WTC11 (cell line): Measurements from ENCODE around the gene SNX25. TPM values are rescaled to one million over a fixed set of nuclear protein-coding genes. Genes with fewer than 3 reads are reported as not detected.

Experiments used
- ATAC-seq: fragments of 200-7000 bp; cut with Tn5 transposase; 2 replicates; pipeline ENCODE4 v1.10.0; 2021; ENCODE audit warnings: mild to moderate bottlenecking, moderate library complexity
- CTCF ChIA-PET: fragments of 300-600 bp; sonication (Branson Sonifier 250); formaldehyde crosslinking; loops from one replicate; lab custom pipeline; 2021; ENCODE audit warnings: antibody characterized with exemption; lab: Charles Lee
- POLR2A ChIA-PET: fragments of 350-600 bp; sonication (Branson Sonifier 250); formaldehyde crosslinking; loops from one replicate; lab custom pipeline; 2021; ENCODE audit warnings: antibody characterized with exemption; lab: Charles Lee
- DNase-seq: peaks from one replicate; pipeline ENCODE4 v3.0.0; 2021; ENCODE audit warnings: low spot score
- H3K27ac Mint-ChIP-seq: 2 replicates; pipeline ENCODE4 v1.8.0; 2021; ENCODE audit warnings: mixed read lengths
- H3K27me3 Mint-ChIP-seq: 2 replicates; pipeline ENCODE4 v1.8.0; 2021; ENCODE audit warnings: low read depth, mild to moderate bottlenecking, moderate library complexity, mixed read lengths
- H3K36me3 Mint-ChIP-seq: 2 replicates; pipeline ENCODE4 v1.8.0; 2021; ENCODE audit warnings: mixed read lengths
- H3K4me1 Mint-ChIP-seq: 2 replicates; pipeline ENCODE4 v1.8.0; 2022; ENCODE audit warnings: mixed read lengths
- H3K4me3 Mint-ChIP-seq: 2 replicates; pipeline ENCODE4 v1.8.0; 2021; ENCODE audit warnings: mild to moderate bottlenecking, moderate library complexity, mixed read lengths
- H3K9me3 Mint-ChIP-seq: 2 replicates; pipeline ENCODE4 v1.8.0; 2021; ENCODE audit warnings: mixed read lengths
- AFF4 ChIP-seq: sonication (generic); formaldehyde crosslinking; IDR thresholded peaks from 2 replicates; pipeline ENCODE4 v1.8.1; 2023; ENCODE audit warnings: mild to moderate bottlenecking, missing genetic modification reagents, borderline replicate concordance
- CDX4 ChIP-seq: fragments of 250-450 bp; sonication (Bioruptor Pico); IDR thresholded peaks from 2 replicates; pipeline ENCODE4 v1.9.0; 2021; ENCODE audit warnings: moderate library complexity, mild to moderate bottlenecking, inconsistent platforms, borderline replicate concordance
- E2F1 ChIP-seq: sonication (generic); formaldehyde crosslinking; IDR thresholded peaks from 2 replicates; pipeline ENCODE4 v1.8.0; 2022; ENCODE audit warnings: mild to moderate bottlenecking, missing genetic modification reagents
- FOXJ3 ChIP-seq: sonication (generic); formaldehyde crosslinking; IDR thresholded peaks from 2 replicates; pipeline ENCODE4 v1.9.0; 2021; ENCODE audit warnings: missing genetic modification reagents, mild to moderate bottlenecking, borderline replicate concordance
- FOXP1 ChIP-seq: sonication (generic); formaldehyde crosslinking; IDR thresholded peaks from 2 replicates; pipeline ENCODE4 v1.8.0; 2022; ENCODE audit warnings: missing genetic modification reagents, mild to moderate bottlenecking, moderate library complexity, borderline replicate concordance
- JAZF1 ChIP-seq: fragments of 250-450 bp; sonication (Bioruptor Pico); IDR thresholded peaks from 2 replicates; pipeline ENCODE4 v1.9.0; 2021; ENCODE audit warnings: moderate library complexity, mild to moderate bottlenecking, inconsistent platforms
- MLX ChIP-seq: sonication (generic); formaldehyde crosslinking; IDR thresholded peaks from 2 replicates; pipeline ENCODE4 v1.8.1; 2023; ENCODE audit warnings: mild to moderate bottlenecking, missing genetic modification reagents, moderate library complexity
- MXD4 ChIP-seq: fragments of 250-450 bp; sonication (Bioruptor Pico); IDR thresholded peaks from 2 replicates; pipeline ENCODE4 v1.8.0; 2021; ENCODE audit warnings: mild to moderate bottlenecking, moderate library complexity, borderline replicate concordance
- NR2C2 ChIP-seq: sonication (generic); formaldehyde crosslinking; IDR thresholded peaks from 2 replicates; pipeline ENCODE4 v1.8.0; 2022; ENCODE audit warnings: mild to moderate bottlenecking, missing genetic modification reagents
- RELA ChIP-seq: sonication (generic); formaldehyde crosslinking; IDR thresholded peaks from 2 replicates; pipeline ENCODE4 v1.8.1; 2022; ENCODE audit warnings: missing genetic modification reagents, mild to moderate bottlenecking, borderline replicate concordance
- SOX15 ChIP-seq: fragments of 250-450 bp; sonication (Bioruptor Pico); IDR thresholded peaks from 2 replicates; pipeline ENCODE4 v1.9.0; 2021; ENCODE audit warnings: mild to moderate bottlenecking
- SP1 ChIP-seq: sonication (generic); formaldehyde crosslinking; conservative IDR thresholded peaks from 2 replicates; pipeline ENCODE4 v1.8.1; 2022; ENCODE audit warnings: missing genetic modification reagents
- TCF7 ChIP-seq: sonication (generic); formaldehyde crosslinking; IDR thresholded peaks from 2 replicates; pipeline ENCODE4 v1.8.0; 2022; ENCODE audit warnings: mild to moderate bottlenecking, low read depth, missing genetic modification reagents, moderate library complexity
- TEAD4 ChIP-seq: sonication (generic); formaldehyde crosslinking; IDR thresholded peaks from 2 replicates; pipeline ENCODE4 v1.8.0; 2022; ENCODE audit warnings: mild to moderate bottlenecking, missing genetic modification reagents
- ZBTB43 ChIP-seq: sonication (generic); formaldehyde crosslinking; IDR thresholded peaks from 2 replicates; pipeline ENCODE4 v1.8.1; 2023; ENCODE audit warnings: mild to moderate bottlenecking, missing genetic modification reagents
- ZNF317 ChIP-seq: sonication (generic); formaldehyde crosslinking; IDR thresholded peaks from 2 replicates; pipeline ENCODE4 v1.8.1; 2023; ENCODE audit warnings: low read depth, mild to moderate bottlenecking, moderate library complexity, missing genetic modification reagents, borderline replicate concordance
- ZNF423 ChIP-seq: fragments of 250-450 bp; sonication (Bioruptor Pico); IDR thresholded peaks from 2 replicates; pipeline ENCODE4 v2.1.2; 2022; ENCODE audit warnings: mild to moderate bottlenecking, moderate library complexity
- ZNF512 ChIP-seq: sonication (generic); formaldehyde crosslinking; IDR thresholded peaks from 2 replicates; pipeline ENCODE4 v1.8.1; 2022; ENCODE audit warnings: missing genetic modification reagents, borderline replicate concordance
- total RNA-seq: library from RNA; stranded (reverse); gene quantifications from 3 replicates; pipeline ENCODE4 v1.2.3, GENCODE V29; 2021
- TF ChIP-seq, protein P1 (sequence below): fragments of 250-450 bp; sonication (Bioruptor Pico); IDR thresholded peaks from 2 replicates; pipeline ENCODE4 v1.8.0; 2021; ENCODE audit warnings: mild to moderate bottlenecking
- TF ChIP-seq, protein P2 (sequence below): fragments of 200-600 bp; IDR thresholded peaks from 2 replicates; pipeline ENCODE4 v1.8.0; 2022; ENCODE audit warnings: antibody characterized with exemption

Gene SNX25
- total RNA-seq, 1 experiment from 2014 or later = 16.9 TPM

DNA sequence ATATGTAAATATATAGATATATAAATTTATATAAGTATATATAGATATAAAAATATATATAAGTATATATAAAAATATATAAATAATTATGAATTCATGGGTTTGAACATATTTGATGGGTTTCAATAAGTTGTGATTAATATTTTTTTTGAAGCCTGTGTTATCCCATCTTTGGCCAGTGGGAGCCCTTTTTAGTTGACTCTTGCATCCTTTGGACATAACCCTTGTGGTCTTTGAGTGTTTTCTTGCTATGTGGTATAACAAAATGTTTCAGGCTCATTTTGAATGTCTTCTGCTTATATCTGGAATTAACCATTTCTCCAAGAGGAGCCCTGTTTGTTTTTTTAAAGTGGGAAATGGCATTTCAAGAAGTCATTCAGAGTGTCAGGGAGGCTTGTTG lies 15.2 kb downstream of the SNX25 start (continued):
- no peak for TF ChIP-seq FOXP1 (CRISPR knock-in tag)
- no peak for TF ChIP-seq ZNF512 (CRISPR knock-in tag)
- TF ChIP-seq FOXJ3 (CRISPR knock-in tag) = no peak
- TF ChIP-seq SP1 = no peak
- no peak for TF ChIP-seq NR2C2 (CRISPR knock-in tag)
- TF ChIP-seq JAZF1 (CRISPR knock-in tag) = no peak
- no peak for TF ChIP-seq SOX15 (CRISPR knock-in tag)
- TF ChIP-seq, all 79 proteins: peak for 0

DNA sequence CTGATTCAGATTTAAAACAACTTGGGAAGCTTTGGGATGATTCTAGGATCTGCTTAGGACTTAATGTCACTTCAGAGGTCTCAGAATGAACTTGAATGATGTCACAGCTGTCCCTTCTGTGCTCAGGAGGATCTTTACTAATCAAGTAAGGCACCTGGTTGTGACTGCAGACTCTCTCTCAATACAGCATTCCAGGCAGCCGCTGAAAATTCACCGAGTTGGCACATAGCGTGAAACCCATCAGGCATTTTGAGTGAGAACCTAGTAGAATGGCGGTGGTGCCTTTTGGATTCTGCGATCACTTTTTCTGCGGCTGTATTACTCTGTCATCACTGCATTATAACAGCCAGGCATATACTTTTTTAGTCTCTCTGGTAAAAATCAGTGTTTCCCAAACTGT lies 16.5 kb downstream of the SNX25 start:
- Mint-ChIP-seq H3K27me3 (no peaks in the 10 kb centered on the region), H3K9me3 (no peaks in the 10 kb centered on the region), H3K4me3 (no peak overlapping the region), H3K27ac (no peak overlapping the region), H3K4me1 (peaks cover 3% of the 10 kb centered on the region; the same call in 1 of the 2 replicates), H3K36me3 (0 out of 2 replicates have a peak, but pooled peaks cover 3% of the 10 kb centered on the region)
- DNase-seq = no peak
- ChIA-PET POLR2A (interaction anchor here (0.6 kb wide), 1 partner anchor 17 kb away, joined by 4 read pairs; no protein-coding TSS in a partner anchor), CTCF (interaction anchor here (0.6 to 0.9 kb wide), 2 partner anchors 42 to 45 kb away, joined by 3 read pairs; no protein-coding TSS in a partner anchor)
- ATAC-seq = no peak
- no peak for TF ChIP-seq JAZF1 (CRISPR knock-in tag)
- TF ChIP-seq E2F1 = no peak
- TF ChIP-seq ZNF317 (CRISPR knock-in tag) = no peak
- no peak for TF ChIP-seq MXD4 (CRISPR knock-in tag)
- TF ChIP-seq, protein P1, sequence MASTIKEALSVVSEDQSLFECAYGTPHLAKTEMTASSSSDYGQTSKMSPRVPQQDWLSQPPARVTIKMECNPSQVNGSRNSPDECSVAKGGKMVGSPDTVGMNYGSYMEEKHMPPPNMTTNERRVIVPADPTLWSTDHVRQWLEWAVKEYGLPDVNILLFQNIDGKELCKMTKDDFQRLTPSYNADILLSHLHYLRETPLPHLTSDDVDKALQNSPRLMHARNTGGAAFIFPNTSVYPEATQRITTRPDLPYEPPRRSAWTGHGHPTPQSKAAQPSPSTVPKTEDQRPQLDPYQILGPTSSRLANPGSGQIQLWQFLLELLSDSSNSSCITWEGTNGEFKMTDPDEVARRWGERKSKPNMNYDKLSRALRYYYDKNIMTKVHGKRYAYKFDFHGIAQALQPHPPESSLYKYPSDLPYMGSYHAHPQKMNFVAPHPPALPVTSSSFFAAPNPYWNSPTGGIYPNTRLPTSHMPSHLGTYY (CRISPR knock-in tag) = no peak
- TF ChIP-seq TCF7 (CRISPR knock-in tag) = no peak
- TF ChIP-seq RELA (CRISPR knock-in tag) = no peak
- TF ChIP-seq MLX (CRISPR knock-in tag) = no peak
- TF ChIP-seq AFF4 (CRISPR knock-in tag) = no peak
- no peak for TF ChIP-seq CDX4
- TF ChIP-seq FOXP1 (CRISPR knock-in tag) = no peak
- no peak for TF ChIP-seq ZBTB43 (CRISPR knock-in tag)
- no peak for TF ChIP-seq TEAD4 (CRISPR knock-in tag)
- TF ChIP-seq, protein P2, sequence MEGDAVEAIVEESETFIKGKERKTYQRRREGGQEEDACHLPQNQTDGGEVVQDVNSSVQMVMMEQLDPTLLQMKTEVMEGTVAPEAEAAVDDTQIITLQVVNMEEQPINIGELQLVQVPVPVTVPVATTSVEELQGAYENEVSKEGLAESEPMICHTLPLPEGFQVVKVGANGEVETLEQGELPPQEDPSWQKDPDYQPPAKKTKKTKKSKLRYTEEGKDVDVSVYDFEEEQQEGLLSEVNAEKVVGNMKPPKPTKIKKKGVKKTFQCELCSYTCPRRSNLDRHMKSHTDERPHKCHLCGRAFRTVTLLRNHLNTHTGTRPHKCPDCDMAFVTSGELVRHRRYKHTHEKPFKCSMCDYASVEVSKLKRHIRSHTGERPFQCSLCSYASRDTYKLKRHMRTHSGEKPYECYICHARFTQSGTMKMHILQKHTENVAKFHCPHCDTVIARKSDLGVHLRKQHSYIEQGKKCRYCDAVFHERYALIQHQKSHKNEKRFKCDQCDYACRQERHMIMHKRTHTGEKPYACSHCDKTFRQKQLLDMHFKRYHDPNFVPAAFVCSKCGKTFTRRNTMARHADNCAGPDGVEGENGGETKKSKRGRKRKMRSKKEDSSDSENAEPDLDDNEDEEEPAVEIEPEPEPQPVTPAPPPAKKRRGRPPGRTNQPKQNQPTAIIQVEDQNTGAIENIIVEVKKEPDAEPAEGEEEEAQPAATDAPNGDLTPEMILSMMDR = no peak
- TF ChIP-seq ZNF423 (CRISPR knock-in tag) = no peak
